GM23338 (cell line): ENCODE results near the gene ITIH3.

Source experiments
- CREB1 ChIP-seq: fragments of 250-450 bp; sonication (Bioruptor Pico); IDR thresholded peaks from 2 replicates; pipeline ENCODE4 v1.5.0; 2020; ENCODE audit warnings: low read depth, mild to moderate bottlenecking, moderate library complexity
- CTCF ChIP-seq, 2 experiments: fragments of 200-600 bp in 1 of 2; sonication (generic) in 1 of 2; conservative IDR thresholded peaks; 2 replicates each; pipeline versions ENCODE4 v1.5.1 to v1.6.1; 2016 to 2017; ENCODE audit warnings: antibody characterized with exemption in 2 of 2, low read depth in 2 of 2, mild to moderate bottlenecking in 2 of 2, moderate library complexity in 1 of 2
- EZH2 ChIP-seq: fragments of 200-600 bp; sonication (generic); IDR thresholded peaks from one replicate; pipeline ENCODE4 v1.8.0; 2017; ENCODE audit warnings: antibody characterized with exemption, mild to moderate bottlenecking, low read depth; ENCODE audit not compliant: unreplicated experiment
- NANOG ChIP-seq: IDR thresholded peaks from 2 replicates; pipeline ENCODE4 v1.6.1; 2016; ENCODE audit warnings: antibody characterized with exemption, borderline replicate concordance
- POLR2AphosphoS5 ChIP-seq: IDR thresholded peaks from 2 replicates; pipeline ENCODE4 v1.6.1; 2016; ENCODE audit warnings: antibody characterized with exemption, low read depth
- REST ChIP-seq: IDR thresholded peaks from one replicate; pipeline ENCODE4 v1.6.1; 2018; ENCODE audit warnings: antibody characterized with exemption; ENCODE audit not compliant: unreplicated experiment
- STAT1 ChIP-seq: IDR thresholded peaks from one replicate; pipeline ENCODE4 v1.6.1; 2016; ENCODE audit warnings: antibody characterized with exemption; ENCODE audit not compliant: unreplicated experiment
- ZNF114 ChIP-seq: fragments of 250-450 bp; sonication (Bioruptor Pico); IDR thresholded peaks from 2 replicates; pipeline ENCODE4 v1.5.0; 2020; ENCODE audit warnings: mild to moderate bottlenecking, moderate library complexity

GRCh38 chr3:52774901-52775864 is 19.4 kb upstream of the ITIH3 start:
- no peak for TF ChIP-seq EZH2
- no peak for TF ChIP-seq CREB1 (CRISPR knock-in tag)
- no peak for TF ChIP-seq CTCF (conservative IDR thresholded peaks at IDR 0.05; ENCODE audit: low read depth in 2 of 2)
- TF ChIP-seq POLR2AphosphoS5, result no peak
- TF ChIP-seq REST, result no peak
- no peak for TF ChIP-seq ZNF114 (CRISPR knock-in tag)
- TF ChIP-seq NANOG, result no peak
- TF ChIP-seq STAT1, result no peak
